ENCODE measurements around the gene LSM14B. TPM values are rescaled to one million over a fixed set of nuclear protein-coding genes. Genes with fewer than 3 reads are reported as not detected.

LSM14B gene
- total RNA-seq, 4 donors from 2014 or later, result 28.0 to 52.5 (median 36.2) TPM

DNA sequence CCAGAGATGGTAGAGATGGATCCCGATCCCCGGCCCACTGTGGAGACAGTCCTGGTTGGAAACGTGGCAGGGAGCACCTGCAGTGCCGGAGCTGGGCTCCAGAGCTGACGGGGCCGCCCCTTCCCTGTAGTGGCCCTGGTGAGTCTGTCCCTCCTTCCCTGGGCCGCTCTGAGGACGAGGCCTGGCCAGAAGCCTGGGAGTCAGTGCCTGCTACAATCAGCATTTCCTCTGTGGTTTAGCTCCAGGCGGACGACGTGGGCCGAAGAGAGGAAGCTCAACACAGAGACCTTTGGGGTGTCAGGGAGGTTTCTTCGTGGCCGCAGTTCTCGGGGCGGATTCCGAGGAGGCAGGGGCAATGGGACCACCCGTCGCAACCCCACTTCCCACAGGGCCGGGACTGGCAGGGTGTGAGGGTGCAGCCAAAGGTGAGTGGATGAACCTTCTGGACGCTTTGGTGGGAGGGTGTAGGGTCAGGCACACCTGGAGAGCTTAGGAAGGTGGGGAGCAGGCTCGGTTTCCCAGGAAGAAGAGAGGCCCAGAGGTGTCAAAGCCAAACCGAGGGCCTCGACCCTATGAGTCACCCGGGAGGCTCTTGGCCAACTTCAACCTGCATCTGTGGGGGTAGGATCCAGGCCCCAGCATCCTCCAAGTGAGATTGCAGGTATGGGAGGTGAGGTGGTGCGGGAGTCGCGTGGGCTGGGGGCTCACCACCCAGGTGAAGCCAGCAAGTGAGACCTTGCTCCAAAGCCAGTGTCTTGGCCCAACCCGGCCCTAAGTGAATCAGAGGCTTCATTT is 11.0 kb downstream of the LSM14B start:
- intact Hi-C loops (cut with DNase I; ENCODE audit: low total_unique reads), result no loop called here
- in situ Hi-C loops (cut with MboI; ENCODE audit: low sequenced_read_pairs in 4 of 4), result loop anchor here in 2 of 4 donors (25.0 kb wide), 1 partner anchor 121 kb away; no protein-coding TSS in a partner anchor

DNA sequence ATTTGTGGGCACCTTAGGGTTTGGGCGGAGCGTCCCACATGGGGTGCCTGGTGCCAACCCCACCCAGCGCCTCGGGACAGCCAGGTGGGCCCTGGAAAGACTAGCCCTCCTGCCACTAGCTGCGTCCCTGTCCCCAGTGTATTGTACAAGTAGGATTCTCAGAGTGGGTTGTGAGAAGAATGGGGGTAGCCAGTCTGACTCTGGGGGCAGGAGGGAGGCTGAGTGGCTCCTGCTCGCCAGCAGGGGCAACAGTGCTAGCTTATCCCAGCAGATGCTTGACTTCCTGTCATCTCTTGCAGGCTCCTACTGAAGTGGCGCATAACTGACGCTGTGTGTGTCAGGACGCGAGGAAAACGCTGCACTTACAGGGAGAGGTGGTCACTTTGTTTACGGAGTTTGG is 11.6 kb downstream of the LSM14B start:
- Histone ChIP-seq H3K27ac (peak overlapping the region; percentile 54 to 96 (median 93)), H3K36me3 (peaks cover under 1 to 82% of the 10 kb centered on the region in 2 donors), H3K4me1 (peaks cover 20 to 28% of the 10 kb centered on the region in 2 donors), H3K9me3 (no peaks in the 10 kb centered on the region), H3K4me3 (no peak overlapping the region), H3K27me3 (no peaks in the 10 kb centered on the region)
- ATAC-seq (no peak), DNase-seq (no peak)
- intact Hi-C loops (cut with DNase I; ENCODE audit: low total_unique reads) (loop anchor here (1.0 kb wide), 1 partner anchor 11 kb away; no protein-coding TSS in a partner anchor), in situ Hi-C loops (cut with MboI; ENCODE audit: low sequenced_read_pairs in 4 of 4) (loop anchor here in 2 of 4 donors (25.0 kb wide), 1 partner anchor 122 kb away; no protein-coding TSS in a partner anchor)
- TF ChIP-seq, protein P1, sequence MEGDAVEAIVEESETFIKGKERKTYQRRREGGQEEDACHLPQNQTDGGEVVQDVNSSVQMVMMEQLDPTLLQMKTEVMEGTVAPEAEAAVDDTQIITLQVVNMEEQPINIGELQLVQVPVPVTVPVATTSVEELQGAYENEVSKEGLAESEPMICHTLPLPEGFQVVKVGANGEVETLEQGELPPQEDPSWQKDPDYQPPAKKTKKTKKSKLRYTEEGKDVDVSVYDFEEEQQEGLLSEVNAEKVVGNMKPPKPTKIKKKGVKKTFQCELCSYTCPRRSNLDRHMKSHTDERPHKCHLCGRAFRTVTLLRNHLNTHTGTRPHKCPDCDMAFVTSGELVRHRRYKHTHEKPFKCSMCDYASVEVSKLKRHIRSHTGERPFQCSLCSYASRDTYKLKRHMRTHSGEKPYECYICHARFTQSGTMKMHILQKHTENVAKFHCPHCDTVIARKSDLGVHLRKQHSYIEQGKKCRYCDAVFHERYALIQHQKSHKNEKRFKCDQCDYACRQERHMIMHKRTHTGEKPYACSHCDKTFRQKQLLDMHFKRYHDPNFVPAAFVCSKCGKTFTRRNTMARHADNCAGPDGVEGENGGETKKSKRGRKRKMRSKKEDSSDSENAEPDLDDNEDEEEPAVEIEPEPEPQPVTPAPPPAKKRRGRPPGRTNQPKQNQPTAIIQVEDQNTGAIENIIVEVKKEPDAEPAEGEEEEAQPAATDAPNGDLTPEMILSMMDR (IDR thresholded peaks at IDR 0.05 in 4 of 5, conservative IDR thresholded peaks at IDR 0.05 in 1 of 5), result peak in 2 of 5 experiments; percentile 11 to 19
- no peak for TF ChIP-seq POLR2A (IDR thresholded peaks at IDR 0.05)

More for the DNA sequence above, 11.0 kb downstream of the LSM14B start:
- no peak overlapping the region for H3K4me3 ChIP-seq
- TF ChIP-seq, protein P1 (IDR thresholded peaks at IDR 0.05 in 4 of 5, conservative IDR thresholded peaks at IDR 0.05 in 1 of 5), result no peak
- TF ChIP-seq POLR2A (IDR thresholded peaks at IDR 0.05), result no peak
- H3K9me3 ChIP-seq, result no peaks in the 10 kb centered on the region
- H3K36me3 ChIP-seq, result peaks cover 0 to 81% of the 10 kb centered on the region in 2 donors
- DNase-seq (no peak), ATAC-seq (no peak)
- H3K27ac ChIP-seq, result peak overlapping the region; percentile 54 to 96 (median 93)
- H3K27me3 ChIP-seq, result no peaks in the 10 kb centered on the region
- H3K4me1 ChIP-seq, result peaks cover 20 to 23% of the 10 kb centered on the region in 2 donors

DNA sequence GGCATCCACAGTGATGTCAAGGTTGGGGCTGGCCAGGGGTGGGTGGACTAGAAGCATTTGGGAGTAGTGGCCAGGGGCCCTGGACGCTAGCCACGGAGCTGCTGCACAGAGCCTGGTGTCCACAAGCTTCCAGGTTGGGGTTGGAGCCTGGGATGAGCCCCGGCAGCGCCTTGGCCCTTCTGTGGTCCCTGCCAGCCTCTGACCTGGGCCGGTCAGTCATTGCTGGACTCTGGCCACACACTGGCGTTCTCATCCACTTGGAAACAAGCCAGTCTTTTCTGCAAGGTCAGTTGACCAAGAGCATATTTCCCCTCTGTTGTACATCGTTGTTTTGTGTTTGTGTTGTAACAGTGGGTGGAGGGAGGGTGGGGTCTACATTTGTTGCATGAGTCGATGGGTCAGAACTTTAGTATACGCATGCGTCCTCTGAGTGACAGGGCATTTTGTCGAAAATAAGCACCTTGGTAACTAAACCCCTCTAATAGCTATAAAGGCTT is 12.5 kb downstream of the LSM14B start:
- Histone ChIP-seq H3K27ac (peak overlapping the region; percentile 54 to 96 (median 93)), H3K9me3 (no peaks in the 10 kb centered on the region), H3K27me3 (no peaks in the 10 kb centered on the region), H3K4me1 (peaks cover 24 to 35% of the 10 kb centered on the region in 2 donors), H3K4me3 (no peak overlapping the region), H3K36me3 (peaks cover 5 to 82% of the 10 kb centered on the region in 2 donors)
- peak in 1 of 2 donors; percentile 20 for TF ChIP-seq POLR2A (IDR thresholded peaks at IDR 0.05)
- TF ChIP-seq, protein P1 (IDR thresholded peaks at IDR 0.05 in 4 of 5, conservative IDR thresholded peaks at IDR 0.05 in 1 of 5), result no peak
- peak; percentile 64 to 71 for ATAC-seq
- in situ Hi-C loops (cut with MboI; ENCODE audit: low sequenced_read_pairs in 4 of 4), result loop anchor here in 2 of 4 donors (25.0 kb wide), 1 partner anchor 122 kb away; no protein-coding TSS in a partner anchor
- intact Hi-C loops (cut with DNase I; ENCODE audit: low total_unique reads), result loop anchor here (1.0 kb wide), 1 partner anchor 11 kb away; no protein-coding TSS in a partner anchor
- peak; percentile 28 to 79 for DNase-seq

DNA sequence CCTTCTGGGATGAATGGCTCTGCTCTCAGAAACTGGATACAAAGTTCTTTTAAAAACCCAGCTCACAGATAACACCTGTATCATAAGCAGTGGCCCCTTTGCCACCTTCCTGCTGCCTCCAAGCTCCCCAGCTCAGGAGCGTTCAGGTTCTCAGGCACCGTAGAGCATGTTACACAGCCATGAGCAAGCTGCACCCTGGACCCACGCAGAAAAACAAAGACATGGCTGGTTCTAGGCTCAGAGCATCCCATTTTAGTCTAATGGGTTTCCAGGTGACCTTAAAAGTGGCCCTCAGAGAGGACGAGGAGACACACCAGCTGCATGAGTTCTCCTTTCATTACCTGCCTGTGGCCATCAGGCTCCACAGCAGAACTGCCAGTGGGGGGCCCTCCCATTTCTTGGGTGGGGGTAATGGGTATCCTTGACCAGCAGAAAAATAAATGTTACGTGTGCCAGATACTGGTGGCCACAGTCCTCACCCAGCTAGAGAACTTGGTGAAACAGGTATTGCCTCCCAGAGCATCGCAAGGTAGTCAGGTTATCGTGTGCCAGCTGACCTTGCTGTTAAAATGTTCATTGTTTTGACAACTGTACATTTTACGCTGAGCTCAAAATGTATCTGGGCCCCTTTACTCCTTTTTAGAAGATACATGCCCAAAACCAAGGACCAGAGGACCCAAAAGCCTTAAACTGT is 13.4 kb downstream of the LSM14B start:
- no peak for ATAC-seq
- H3K36me3 ChIP-seq, result peaks cover 5 to 80% of the 10 kb centered on the region in 2 donors
- no peaks in the 10 kb centered on the region for H3K9me3 ChIP-seq
- TF ChIP-seq, protein P1 (IDR thresholded peaks at IDR 0.05 in 4 of 5, conservative IDR thresholded peaks at IDR 0.05 in 1 of 5), result no peak
- no peak for TF ChIP-seq POLR2A (IDR thresholded peaks at IDR 0.05)
- intact Hi-C loops (cut with DNase I; ENCODE audit: low total_unique reads), result no loop called here
- in situ Hi-C loops (cut with MboI; ENCODE audit: low sequenced_read_pairs in 4 of 4), result loop anchor here in 2 of 4 donors (25.0 kb wide), 1 partner anchor 123 kb away; no protein-coding TSS in a partner anchor
- no peak overlapping the region for H3K4me3 ChIP-seq
- H3K4me1 ChIP-seq, result peaks cover 33 to 44% of the 10 kb centered on the region in 2 donors
- peak overlapping the region; percentile 54 to 96 (median 93) for H3K27ac ChIP-seq
- no peaks in the 10 kb centered on the region for H3K27me3 ChIP-seq
- no peak for DNase-seq
